GM19397 (cell line): ENCODE measurements around the gene ADARB2.

Experiments used
- ATAC-seq: cut with Tn5 transposase; IDR thresholded peaks from one replicate; pipeline ENCODE4 v1.9.1; 2021; ENCODE audit warnings: mild to moderate bottlenecking, moderate library complexity; ENCODE audit not compliant: unreplicated experiment

Gene ADARB2

GRCh38 chr10:1664333-1664964 lies 72.9 kb downstream of the ADARB2 start:
- ATAC-seq, result no peak

GRCh38 chr10:1663226-1663625 lies 74.1 kb downstream of the ADARB2 start:
- ATAC-seq, result no peak

GRCh38 chr10:1662438-1663025 lies 74.8 kb downstream of the ADARB2 start:
- ATAC-seq, result peak; percentile 41

- ATAC-seq, result peak; percentile 81
Measured at GRCh38 chr10:1661859-1662437, 75.4 kb downstream of the ADARB2 start.

- peak; percentile 7 for ATAC-seq
Measured at GRCh38 chr10:1661416-1661815, 75.9 kb downstream of the ADARB2 start.

GRCh38 chr10:1660815-1661214 lies 76.5 kb downstream of the ADARB2 start:
- no peak for ATAC-seq

- no peak for ATAC-seq
Measured at GRCh38 chr10:1660386-1660785, 76.9 kb downstream of the ADARB2 start.

- ATAC-seq, result no peak
Measured at GRCh38 chr10:1659221-1659791, 78.0 kb downstream of the ADARB2 start.

- no peak for ATAC-seq
Measured at GRCh38 chr10:1658658-1659057, 78.7 kb downstream of the ADARB2 start.

- no peak for ATAC-seq
Measured at GRCh38 chr10:1657479-1657878, 79.8 kb downstream of the ADARB2 start.

- no peak for ATAC-seq
Measured at GRCh38 chr10:1655367-1655766, 82.0 kb downstream of the ADARB2 start.

- ATAC-seq, result no peak
Measured at GRCh38 chr10:1654811-1655356, 82.4 kb downstream of the ADARB2 start.

GRCh38 chr10:1654247-1654646 lies 83.1 kb downstream of the ADARB2 start:
- no peak for ATAC-seq

GRCh38 chr10:1653321-1653720 lies 84.0 kb downstream of the ADARB2 start:
- ATAC-seq, result no peak

GRCh38 chr10:1652151-1652550 lies 85.2 kb downstream of the ADARB2 start:
- no peak for ATAC-seq

GRCh38 chr10:1651270-1651966 lies 85.9 kb downstream of the ADARB2 start:
- no peak for ATAC-seq

- ATAC-seq, result no peak
Measured at GRCh38 chr10:1650542-1651269, 86.6 kb downstream of the ADARB2 start.

- ATAC-seq, result no peak
Measured at GRCh38 chr10:1648648-1649047, 88.7 kb downstream of the ADARB2 start.

- no peak for ATAC-seq
Measured at GRCh38 chr10:1646332-1646731, 91.0 kb downstream of the ADARB2 start.

- no peak for ATAC-seq
Measured at GRCh38 chr10:1645896-1646295, 91.4 kb downstream of the ADARB2 start.
